ENCODE results near the gene LRPPRC. TPM values are rescaled to one million over a fixed set of nuclear protein-coding genes. Genes with fewer than 3 reads are reported as not detected.
"Not testable (repeated sequence)": the region's sequence is repeated elsewhere in the genome, so short reads cannot be mapped to it uniquely, and the experiment has no call there.

The LRPPRC gene
- total RNA-seq, 4 donors from 2014 or later: 35.7 to 65.0 (median 53.2) TPM

DNA sequence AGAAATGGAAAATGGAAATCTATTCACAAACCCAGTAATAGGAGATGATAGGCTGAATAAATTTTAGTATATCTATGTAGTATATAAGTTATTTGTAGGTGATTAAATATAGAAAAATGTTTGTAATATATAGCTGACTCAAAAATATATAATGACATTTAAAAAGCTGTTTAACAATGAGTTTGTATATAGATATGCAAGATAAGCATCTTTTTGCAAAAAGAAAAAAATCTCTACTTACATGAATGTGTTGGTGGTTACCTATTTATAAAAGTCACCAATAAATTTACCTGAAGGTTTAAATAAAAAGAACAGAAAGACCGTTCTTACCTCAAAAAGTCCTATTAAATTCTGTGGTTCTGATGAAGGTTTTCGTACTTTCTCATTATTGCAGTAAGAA is 71.3 kb downstream of the LRPPRC start:
- peaks cover 4 to 96% (median 6%) of the 10 kb centered on the region in 3 donors for H3K36me3 ChIP-seq
- H3K4me1 ChIP-seq: no peaks in the 10 kb centered on the region
- intact Hi-C loops (cut with DNase I): no loop called here
- WGBS, 2 donors: 94% methylated on average over 2 of the region's 2 CpGs
- H3K4me3 ChIP-seq: no peak overlapping the region
- no peak for TF ChIP-seq POLR2A (IDR thresholded peaks at IDR 0.05)
- TF ChIP-seq, protein P1, sequence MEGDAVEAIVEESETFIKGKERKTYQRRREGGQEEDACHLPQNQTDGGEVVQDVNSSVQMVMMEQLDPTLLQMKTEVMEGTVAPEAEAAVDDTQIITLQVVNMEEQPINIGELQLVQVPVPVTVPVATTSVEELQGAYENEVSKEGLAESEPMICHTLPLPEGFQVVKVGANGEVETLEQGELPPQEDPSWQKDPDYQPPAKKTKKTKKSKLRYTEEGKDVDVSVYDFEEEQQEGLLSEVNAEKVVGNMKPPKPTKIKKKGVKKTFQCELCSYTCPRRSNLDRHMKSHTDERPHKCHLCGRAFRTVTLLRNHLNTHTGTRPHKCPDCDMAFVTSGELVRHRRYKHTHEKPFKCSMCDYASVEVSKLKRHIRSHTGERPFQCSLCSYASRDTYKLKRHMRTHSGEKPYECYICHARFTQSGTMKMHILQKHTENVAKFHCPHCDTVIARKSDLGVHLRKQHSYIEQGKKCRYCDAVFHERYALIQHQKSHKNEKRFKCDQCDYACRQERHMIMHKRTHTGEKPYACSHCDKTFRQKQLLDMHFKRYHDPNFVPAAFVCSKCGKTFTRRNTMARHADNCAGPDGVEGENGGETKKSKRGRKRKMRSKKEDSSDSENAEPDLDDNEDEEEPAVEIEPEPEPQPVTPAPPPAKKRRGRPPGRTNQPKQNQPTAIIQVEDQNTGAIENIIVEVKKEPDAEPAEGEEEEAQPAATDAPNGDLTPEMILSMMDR (IDR thresholded peaks at IDR 0.05): no peak
- no peak for DNase-seq
- H3K27me3 ChIP-seq: no peaks in the 10 kb centered on the region
- H3K9me3 ChIP-seq: no peaks in the 10 kb centered on the region
- H3K27ac ChIP-seq: no peak overlapping the region

DNA sequence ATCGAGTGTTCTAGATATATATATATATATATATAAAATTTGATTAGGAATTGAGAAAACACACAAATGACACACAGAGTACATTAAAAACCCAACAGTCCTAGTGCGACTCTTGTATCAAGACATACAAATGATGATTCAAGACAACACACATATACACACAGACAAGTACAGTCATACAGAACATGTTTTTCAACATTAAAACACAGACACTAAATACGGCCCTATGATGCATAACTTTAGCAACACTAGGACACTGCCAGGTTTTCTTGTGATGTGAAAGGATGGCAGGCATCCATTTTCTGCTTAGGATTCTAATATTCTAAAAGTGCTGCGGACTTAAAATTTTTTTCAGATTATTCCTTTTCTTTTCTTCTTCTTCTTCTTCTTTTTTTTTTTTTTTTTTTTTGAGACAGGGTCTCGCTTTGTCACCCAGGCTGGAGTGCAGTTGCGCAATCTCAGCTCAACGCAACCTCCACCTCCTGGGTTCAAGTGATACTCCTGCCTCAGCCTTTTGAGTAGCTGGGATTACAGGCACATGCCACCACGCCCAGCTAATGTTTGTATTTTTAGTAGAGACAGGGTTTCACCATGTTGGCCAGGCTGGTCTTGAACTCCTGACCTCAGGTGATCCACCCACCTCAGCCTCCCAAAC is 84.5 kb downstream of the LRPPRC start:
- DNase-seq; H3K27ac ChIP-seq; H3K9me3 ChIP-seq; intact Hi-C loops (cut with DNase I); H3K4me1 ChIP-seq; H3K4me3 ChIP-seq; H3K27me3 ChIP-seq: not testable (repeated sequence)
- WGBS, 2 donors: 86 to 93% methylated on average over 6 to 8 of the region's 8 CpGs
- H3K36me3 ChIP-seq: peaks cover 0 to 88% (median 3%) of the 10 kb centered on the region in 3 donors

DNA sequence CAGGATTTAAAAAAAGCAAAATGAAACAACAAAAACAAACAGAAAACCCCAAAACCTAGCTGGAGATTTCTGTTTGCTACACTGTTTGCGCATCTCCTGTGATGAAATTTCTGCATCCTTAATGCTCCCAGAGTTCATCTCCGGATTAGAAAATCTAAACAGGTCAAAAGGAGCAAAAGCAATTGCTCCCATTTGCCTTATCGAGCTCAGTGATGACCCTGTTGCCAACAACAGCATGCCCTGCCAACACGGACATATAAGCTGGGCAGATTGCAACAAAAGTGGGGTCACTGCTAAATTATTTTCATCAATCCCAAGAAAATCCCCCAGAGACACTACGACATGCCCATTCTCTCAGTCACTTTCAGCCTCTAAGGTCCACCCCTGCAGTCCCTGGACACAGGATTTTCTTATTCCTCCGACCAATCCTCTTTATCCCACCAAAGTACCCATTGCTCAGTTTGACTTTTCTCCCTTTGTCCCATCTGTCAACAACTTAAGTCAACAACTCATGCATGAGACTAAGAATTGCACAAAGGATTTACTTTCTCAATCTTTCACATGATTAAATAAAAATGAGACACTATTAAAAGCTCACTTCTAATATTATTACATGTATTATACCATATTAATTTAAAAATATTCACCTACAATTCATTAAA is 89.2 kb downstream of the LRPPRC start:
- 82 to 88% methylated on average over 6 of the region's 6 CpGs for WGBS, 2 donors
- Histone ChIP-seq H3K36me3 (peaks cover 0 to 88% (median 0%) of the 10 kb centered on the region in 3 donors), H3K4me1 (no peaks in the 10 kb centered on the region), H3K27ac (no peak overlapping the region), H3K9me3 (no peaks in the 10 kb centered on the region), H3K4me3 (no peak overlapping the region), H3K27me3 (no peaks in the 10 kb centered on the region)
- intact Hi-C loops (cut with DNase I): no loop called here
- TF ChIP-seq POLR2A (IDR thresholded peaks at IDR 0.05): no peak
- TF ChIP-seq, protein P1 (IDR thresholded peaks at IDR 0.05): no peak
- no peak for DNase-seq

DNA sequence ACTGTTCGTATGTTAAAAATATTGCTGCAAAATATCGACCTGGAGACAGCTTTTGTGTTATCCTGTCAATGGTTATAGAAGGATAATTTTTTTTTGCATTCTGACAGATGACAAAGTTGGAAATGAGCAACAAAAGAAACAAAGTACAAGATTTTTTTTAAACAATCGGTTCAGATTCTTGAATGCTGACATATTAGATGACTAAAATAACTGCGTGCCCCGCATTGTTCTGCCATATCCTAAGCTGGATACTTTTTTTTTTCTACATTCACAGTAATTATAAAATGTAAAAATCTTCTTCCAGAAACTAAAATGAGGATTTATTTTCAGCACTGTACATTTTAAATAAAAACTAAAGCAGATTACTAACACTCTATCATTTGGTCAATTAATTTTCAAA is 89.9 kb downstream of the LRPPRC start:
- WGBS, 2 donors: 61 to 76% methylated on average over 5 of the region's 5 CpGs
- intact Hi-C loops (cut with DNase I): no loop called here
- Histone ChIP-seq H3K27ac (no peak overlapping the region), H3K9me3 (no peaks in the 10 kb centered on the region), H3K36me3 (peaks cover 0 to 88% (median 0%) of the 10 kb centered on the region in 3 donors), H3K4me1 (no peaks in the 10 kb centered on the region), H3K4me3 (no peak overlapping the region), H3K27me3 (no peaks in the 10 kb centered on the region)
- no peak for TF ChIP-seq POLR2A (IDR thresholded peaks at IDR 0.05)
- TF ChIP-seq, protein P1 (IDR thresholded peaks at IDR 0.05): no peak
- no peak for DNase-seq

DNA sequence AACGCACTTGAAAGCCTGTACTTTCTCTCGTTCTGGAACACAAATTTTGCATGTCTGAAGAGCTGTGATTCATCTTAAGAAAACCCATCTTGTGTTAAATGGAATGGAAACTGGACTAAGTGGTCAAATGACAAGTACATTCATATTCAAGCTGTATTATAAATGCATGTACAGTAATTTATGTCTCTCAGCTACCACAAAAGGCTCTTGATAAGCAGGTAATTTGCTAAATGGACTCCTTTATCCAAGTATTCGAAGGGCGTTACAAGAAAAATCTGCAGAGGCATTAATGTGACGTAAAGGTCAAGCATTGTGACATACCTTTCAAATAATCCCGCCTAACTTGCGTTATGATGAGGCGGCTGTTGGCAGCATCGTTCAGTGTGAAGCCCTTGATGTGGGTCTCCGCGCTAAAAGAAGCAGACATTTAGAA is 90.4 kb downstream of the LRPPRC start:
- H3K4me3 ChIP-seq: no peak overlapping the region
- intact Hi-C loops (cut with DNase I): no loop called here
- 75 to 88% methylated on average over 11 of the region's 11 CpGs for WGBS, 2 donors
- no peak for TF ChIP-seq POLR2A (IDR thresholded peaks at IDR 0.05)
- TF ChIP-seq, protein P1 (IDR thresholded peaks at IDR 0.05): no peak
- DNase-seq: no peak
- H3K36me3 ChIP-seq: peaks cover 0 to 88% (median 0%) of the 10 kb centered on the region in 3 donors
- no peaks in the 10 kb centered on the region for H3K4me1 ChIP-seq
- no peaks in the 10 kb centered on the region for H3K27me3 ChIP-seq
- no peak overlapping the region for H3K27ac ChIP-seq
- no peaks in the 10 kb centered on the region for H3K9me3 ChIP-seq
